Astrocyte (in vitro differentiated cells and primary cell): Measurements from ENCODE around the gene RAB3GAP2.

Experiments
- EZH2 ChIP-seq: IDR thresholded peaks from 2 replicates; pipeline ENCODE4 v1.6.1; 2012; ENCODE audit warnings: mild to moderate bottlenecking, low read length, inconsistent platforms; ENCODE audit not compliant: insufficient read depth
- TF ChIP-seq, protein P1 (sequence below): IDR thresholded peaks from 2 replicates; pipeline ENCODE4 v1.5.1; 2011; ENCODE audit warnings: low read depth, mild to moderate bottlenecking, inconsistent platforms, low read length, moderate library complexity; ENCODE audit not compliant: insufficient read depth

DNA sequence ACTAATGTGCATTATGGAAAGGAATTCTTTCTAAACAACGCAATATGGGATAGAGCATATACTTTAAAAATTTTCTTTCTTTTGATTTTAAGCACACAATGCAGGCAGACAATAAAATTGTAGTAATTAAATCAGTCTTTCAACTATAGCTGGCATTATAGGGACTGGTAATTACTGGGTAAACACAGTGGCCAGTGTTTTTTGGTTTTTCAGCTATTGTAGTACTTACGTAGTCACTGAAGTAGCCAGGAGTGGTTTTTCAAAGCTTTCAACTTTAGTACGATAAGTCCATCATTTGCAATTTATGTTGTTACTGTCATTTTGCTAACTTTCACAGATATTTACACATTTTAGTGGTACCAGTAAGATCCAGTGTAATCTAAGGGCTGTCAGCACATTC is 50.6 kb downstream of the RAB3GAP2 start:
- TF ChIP-seq, protein P1, sequence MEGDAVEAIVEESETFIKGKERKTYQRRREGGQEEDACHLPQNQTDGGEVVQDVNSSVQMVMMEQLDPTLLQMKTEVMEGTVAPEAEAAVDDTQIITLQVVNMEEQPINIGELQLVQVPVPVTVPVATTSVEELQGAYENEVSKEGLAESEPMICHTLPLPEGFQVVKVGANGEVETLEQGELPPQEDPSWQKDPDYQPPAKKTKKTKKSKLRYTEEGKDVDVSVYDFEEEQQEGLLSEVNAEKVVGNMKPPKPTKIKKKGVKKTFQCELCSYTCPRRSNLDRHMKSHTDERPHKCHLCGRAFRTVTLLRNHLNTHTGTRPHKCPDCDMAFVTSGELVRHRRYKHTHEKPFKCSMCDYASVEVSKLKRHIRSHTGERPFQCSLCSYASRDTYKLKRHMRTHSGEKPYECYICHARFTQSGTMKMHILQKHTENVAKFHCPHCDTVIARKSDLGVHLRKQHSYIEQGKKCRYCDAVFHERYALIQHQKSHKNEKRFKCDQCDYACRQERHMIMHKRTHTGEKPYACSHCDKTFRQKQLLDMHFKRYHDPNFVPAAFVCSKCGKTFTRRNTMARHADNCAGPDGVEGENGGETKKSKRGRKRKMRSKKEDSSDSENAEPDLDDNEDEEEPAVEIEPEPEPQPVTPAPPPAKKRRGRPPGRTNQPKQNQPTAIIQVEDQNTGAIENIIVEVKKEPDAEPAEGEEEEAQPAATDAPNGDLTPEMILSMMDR, result no peak
- no peak for TF ChIP-seq EZH2
